CD4-positive, alpha-beta T cell treated with Interleukin-4 for 4 hours (primary cell): ENCODE measurements around the gene PLBD1.

Experiments
- DNase-seq: peaks from one replicate; pipeline ENCODE4 v3.0.0-alpha.2; 2020

Gene PLBD1

GRCh38 chr12:14567351-14568162, at the start of gene PLBD1:
Gene PLBD1 (minus strand): TSS chr12:14567883. CDS start chr12:14567696, 187 bp downstream.
- no peak for DNase-seq

GRCh38 chr12:14614704-14615121, 47.0 kb upstream of the PLBD1 start:
- peak; percentile 11 for DNase-seq

- peak; percentile 10 for DNase-seq
Measured at GRCh38 chr12:14613718-14614117, 46.0 kb upstream of the PLBD1 start.

- no peak for DNase-seq
Measured at GRCh38 chr12:14612898-14613445, 45.3 kb upstream of the PLBD1 start.

GRCh38 chr12:14612250-14612649, 44.6 kb upstream of the PLBD1 start:
- no peak for DNase-seq

- DNase-seq, result no peak
Measured at GRCh38 chr12:14611640-14612203, 44.0 kb upstream of the PLBD1 start.

GRCh38 chr12:14607568-14607967, 39.9 kb upstream of the PLBD1 start:
- no peak for DNase-seq

GRCh38 chr12:14605401-14605989, 37.8 kb upstream of the PLBD1 start:
- no peak for DNase-seq

- no peak for DNase-seq
Measured at GRCh38 chr12:14601692-14602478, 34.2 kb upstream of the PLBD1 start.

- DNase-seq, result no peak
Measured at GRCh38 chr12:14597480-14597879, 29.8 kb upstream of the PLBD1 start.

GRCh38 chr12:14591719-14592118, 24.0 kb upstream of the PLBD1 start:
- no peak for DNase-seq

- DNase-seq, result no peak
Measured at GRCh38 chr12:14589169-14590004, 21.7 kb upstream of the PLBD1 start.

- DNase-seq, result no peak
Measured at GRCh38 chr12:14588571-14588970, 20.9 kb upstream of the PLBD1 start.

- DNase-seq, result no peak
Measured at GRCh38 chr12:14578646-14579045, 11.0 kb upstream of the PLBD1 start.

- peak; percentile 31 for DNase-seq
Measured at GRCh38 chr12:14577344-14577743, 9.7 kb upstream of the PLBD1 start.

GRCh38 chr12:14576896-14577295, 9.2 kb upstream of the PLBD1 start:
- no peak for DNase-seq

- DNase-seq, result no peak
Measured at GRCh38 chr12:14575585-14575984, 7.9 kb upstream of the PLBD1 start.

GRCh38 chr12:14573118-14573517, 5.4 kb upstream of the PLBD1 start:
- DNase-seq, result no peak

GRCh38 chr12:14572401-14572800, 4.7 kb upstream of the PLBD1 start:
- no peak for DNase-seq

GRCh38 chr12:14571779-14572178, 4.1 kb upstream of the PLBD1 start:
- no peak for DNase-seq

GRCh38 chr12:14570231-14570630, 2.5 kb upstream of the PLBD1 start:
- DNase-seq, result no peak

- no peak for DNase-seq
Measured at GRCh38 chr12:14564336-14564959, 3.2 kb downstream of the PLBD1 start.
